ENCODE results near the gene PHYH.

PHYH gene

GRCh38 chr10:13322615-13323148 lies 22.8 kb upstream of the PHYH start:
- H3K4me3 ChIP-seq (ENCODE audit: low read depth in 1 of 2, low read length in 2 of 2): no peak overlapping the region
- H3K9ac ChIP-seq (ENCODE audit: low read depth in 1 of 2, low read length in 2 of 2): no peak overlapping the region
- no peaks in the 10 kb centered on the region for H3K4me1 ChIP-seq (ENCODE audit: control insufficient read depth in 1 of 2, insufficient read depth in 2 of 2, low read length in 2 of 2)
- H3K27me3 ChIP-seq (ENCODE audit: control insufficient read depth in 1 of 2, insufficient read depth in 2 of 2, low read length in 2 of 2): no peaks in the 10 kb centered on the region
- peaks cover 6 to 61% of the 10 kb centered on the region in 2 donors for H3K36me3 ChIP-seq (ENCODE audit: control insufficient read depth in 1 of 2, insufficient read depth in 2 of 2, low read length in 2 of 2)
- no peaks in the 10 kb centered on the region for H3K9me3 ChIP-seq (ENCODE audit: control insufficient read depth in 1 of 2, low read length in 2 of 2)
- H3K27ac ChIP-seq (ENCODE audit: low read depth, low read length): no peak overlapping the region

GRCh38 chr10:13321576-13321975 lies 21.7 kb upstream of the PHYH start:
- Histone ChIP-seq H3K27me3 (ENCODE audit: control insufficient read depth in 1 of 2, insufficient read depth in 2 of 2, low read length in 2 of 2) (no peaks in the 10 kb centered on the region), H3K9ac (ENCODE audit: low read depth in 1 of 2, low read length in 2 of 2) (no peak overlapping the region), H3K36me3 (ENCODE audit: control insufficient read depth in 1 of 2, insufficient read depth in 2 of 2, low read length in 2 of 2) (peaks cover 6 to 57% of the 10 kb centered on the region in 2 donors), H3K27ac (ENCODE audit: low read depth, low read length) (no peak overlapping the region), H3K9me3 (ENCODE audit: control insufficient read depth in 1 of 2, low read length in 2 of 2) (no peaks in the 10 kb centered on the region), H3K4me1 (ENCODE audit: control insufficient read depth in 1 of 2, insufficient read depth in 2 of 2, low read length in 2 of 2) (no peaks in the 10 kb centered on the region), H3K4me3 (ENCODE audit: low read depth in 1 of 2, low read length in 2 of 2) (no peak overlapping the region)

DNA sequence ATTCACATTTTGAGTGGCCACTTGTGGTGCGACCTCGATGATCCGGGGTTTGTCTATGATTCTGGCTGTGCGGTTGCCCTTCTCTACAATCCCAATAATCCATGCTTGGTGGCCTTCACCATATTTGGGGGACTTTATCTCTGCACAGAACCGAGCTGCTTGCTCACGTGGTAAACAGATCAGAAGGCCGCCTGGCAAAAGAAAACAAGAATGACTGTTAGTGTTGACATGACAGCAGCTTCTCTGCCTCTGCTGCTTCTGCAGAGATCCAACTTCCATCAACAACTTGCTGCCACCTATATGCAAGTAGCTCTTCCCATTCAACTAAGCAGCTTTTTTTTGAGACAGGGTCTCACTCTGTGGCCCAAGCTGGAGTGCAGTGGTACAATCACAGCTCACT lies 19.3 kb upstream of the PHYH start:
- Histone ChIP-seq H3K9me3 (ENCODE audit: control insufficient read depth in 1 of 2, low read length in 2 of 2) (no peaks in the 10 kb centered on the region), H3K27me3 (ENCODE audit: control insufficient read depth in 1 of 2, insufficient read depth in 2 of 2, low read length in 2 of 2) (no peaks in the 10 kb centered on the region), H3K27ac (ENCODE audit: low read depth, low read length) (no peak overlapping the region), H3K4me1 (ENCODE audit: control insufficient read depth in 1 of 2, insufficient read depth in 2 of 2, low read length in 2 of 2) (no peaks in the 10 kb centered on the region), H3K9ac (ENCODE audit: low read depth in 1 of 2, low read length in 2 of 2) (no peak overlapping the region), H3K36me3 (ENCODE audit: control insufficient read depth in 1 of 2, insufficient read depth in 2 of 2, low read length in 2 of 2) (peaks cover 6 to 38% of the 10 kb centered on the region in 2 donors), H3K4me3 (ENCODE audit: low read depth in 1 of 2, low read length in 2 of 2) (no peak overlapping the region)

- H3K27me3 ChIP-seq (ENCODE audit: control insufficient read depth in 1 of 2, insufficient read depth in 2 of 2, low read length in 2 of 2): no peaks in the 10 kb centered on the region
- no peak overlapping the region for H3K9ac ChIP-seq (ENCODE audit: low read depth in 1 of 2, low read length in 2 of 2)
- H3K4me3 ChIP-seq (ENCODE audit: low read depth in 1 of 2, low read length in 2 of 2): no peak overlapping the region
- no peaks in the 10 kb centered on the region for H3K4me1 ChIP-seq (ENCODE audit: control insufficient read depth in 1 of 2, insufficient read depth in 2 of 2, low read length in 2 of 2)
- no peak overlapping the region for H3K27ac ChIP-seq (ENCODE audit: low read depth, low read length)
- H3K9me3 ChIP-seq (ENCODE audit: control insufficient read depth in 1 of 2, low read length in 2 of 2): no peaks in the 10 kb centered on the region
- H3K36me3 ChIP-seq (ENCODE audit: control insufficient read depth in 1 of 2, insufficient read depth in 2 of 2, low read length in 2 of 2): peaks cover 6 to 27% of the 10 kb centered on the region in 2 donors
Observed at GRCh38 chr10:13317474-13317873, 17.6 kb upstream of the PHYH start.

DNA sequence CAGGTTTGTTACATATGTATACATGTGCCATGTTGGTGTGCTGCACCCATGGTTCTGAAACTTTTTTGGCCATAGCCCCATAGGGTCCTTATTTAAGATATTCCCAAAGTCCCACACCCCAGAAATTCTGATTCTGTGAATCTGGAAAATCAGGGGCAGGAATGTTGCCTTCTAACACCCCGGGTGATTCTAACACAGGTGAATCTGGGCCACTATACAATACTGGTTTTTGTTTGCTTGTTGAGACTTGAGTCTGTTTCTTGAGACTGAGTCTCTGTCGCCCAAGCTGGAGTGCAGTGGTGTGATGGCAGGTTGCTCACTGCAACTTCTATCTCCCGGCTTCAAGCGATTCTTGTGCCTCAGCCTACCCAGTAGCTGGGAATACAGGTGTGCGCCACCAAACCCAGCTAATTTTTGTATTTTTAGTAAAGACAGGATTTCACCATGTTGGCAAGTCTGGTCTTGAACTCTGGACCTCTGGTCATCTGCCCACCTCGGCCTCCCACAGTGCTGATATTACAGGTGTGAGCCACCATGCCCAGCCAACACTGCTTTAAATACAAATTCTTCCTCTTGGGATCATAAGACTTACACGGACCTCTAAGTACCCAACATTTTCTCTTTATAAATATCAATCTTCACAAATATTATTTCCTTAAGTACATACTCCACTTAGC lies 16.9 kb upstream of the PHYH start:
- Histone ChIP-seq H3K36me3 (ENCODE audit: control insufficient read depth in 1 of 2, insufficient read depth in 2 of 2, low read length in 2 of 2) (peaks cover 6 to 21% of the 10 kb centered on the region in 2 donors), H3K9ac (ENCODE audit: low read depth in 1 of 2, low read length in 2 of 2) (no peak overlapping the region), H3K9me3 (ENCODE audit: control insufficient read depth in 1 of 2, low read length in 2 of 2) (no peaks in the 10 kb centered on the region), H3K27me3 (ENCODE audit: control insufficient read depth in 1 of 2, insufficient read depth in 2 of 2, low read length in 2 of 2) (no peaks in the 10 kb centered on the region), H3K27ac (ENCODE audit: low read depth, low read length) (no peak overlapping the region), H3K4me3 (ENCODE audit: low read depth in 1 of 2, low read length in 2 of 2) (no peak overlapping the region), H3K4me1 (ENCODE audit: control insufficient read depth in 1 of 2, insufficient read depth in 2 of 2, low read length in 2 of 2) (no peaks in the 10 kb centered on the region)

DNA sequence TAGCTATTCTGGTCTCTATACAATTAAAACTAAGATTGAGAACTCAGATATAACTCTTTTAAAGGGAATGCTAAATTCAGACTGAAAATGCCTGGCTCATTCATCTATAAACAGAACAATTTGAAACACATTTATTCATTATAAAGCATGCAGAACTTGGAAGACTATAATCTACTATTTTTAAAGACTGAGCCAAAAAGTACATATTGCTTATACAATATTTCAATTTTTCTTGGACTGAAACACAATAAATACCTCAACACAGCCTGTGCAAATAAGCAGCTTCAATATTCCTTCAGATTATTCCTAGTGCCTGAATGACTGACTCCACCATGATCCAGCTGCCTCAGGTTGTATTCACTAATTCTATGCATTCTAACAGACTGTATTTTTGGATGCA lies 15.5 kb upstream of the PHYH start:
- Histone ChIP-seq H3K4me3 (ENCODE audit: low read depth in 1 of 2, low read length in 2 of 2) (no peak overlapping the region), H3K4me1 (ENCODE audit: control insufficient read depth in 1 of 2, insufficient read depth in 2 of 2, low read length in 2 of 2) (no peaks in the 10 kb centered on the region), H3K9ac (ENCODE audit: low read depth in 1 of 2, low read length in 2 of 2) (no peak overlapping the region), H3K9me3 (ENCODE audit: control insufficient read depth in 1 of 2, low read length in 2 of 2) (no peaks in the 10 kb centered on the region), H3K27me3 (ENCODE audit: control insufficient read depth in 1 of 2, insufficient read depth in 2 of 2, low read length in 2 of 2) (no peaks in the 10 kb centered on the region), H3K36me3 (ENCODE audit: control insufficient read depth in 1 of 2, insufficient read depth in 2 of 2, low read length in 2 of 2) (peaks cover 0 to 11% of the 10 kb centered on the region in 2 donors), H3K27ac (ENCODE audit: low read depth, low read length) (no peak overlapping the region)

DNA sequence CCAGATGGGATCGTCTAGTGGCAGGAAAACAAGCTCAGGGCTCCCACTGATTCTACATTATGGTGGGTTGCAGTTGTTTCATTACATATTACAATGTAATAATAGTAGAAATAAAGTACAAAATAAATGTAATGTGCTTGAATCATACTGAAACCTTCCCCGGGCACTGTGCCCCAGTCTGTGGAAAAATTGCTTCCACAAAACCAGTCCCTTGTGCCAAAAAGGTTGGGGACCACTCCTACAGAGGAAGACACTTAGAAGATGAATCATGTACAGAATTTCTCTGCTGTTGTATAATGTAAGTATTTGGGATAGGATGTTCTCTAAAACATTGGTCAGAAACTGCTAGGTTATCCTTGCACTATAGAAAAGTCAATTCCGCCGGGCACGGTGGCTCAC lies 11.3 kb upstream of the PHYH start:
- Histone ChIP-seq H3K27me3 (ENCODE audit: control insufficient read depth in 1 of 2, insufficient read depth in 2 of 2, low read length in 2 of 2) (no peaks in the 10 kb centered on the region), H3K27ac (ENCODE audit: low read depth, low read length) (no peak overlapping the region), H3K4me3 (ENCODE audit: low read depth in 1 of 2, low read length in 2 of 2) (no peak overlapping the region), H3K36me3 (ENCODE audit: control insufficient read depth in 1 of 2, insufficient read depth in 2 of 2, low read length in 2 of 2) (no peaks in the 10 kb centered on the region), H3K9ac (ENCODE audit: low read depth in 1 of 2, low read length in 2 of 2) (no peak overlapping the region), H3K4me1 (ENCODE audit: control insufficient read depth in 1 of 2, insufficient read depth in 2 of 2, low read length in 2 of 2) (no peaks in the 10 kb centered on the region), H3K9me3 (ENCODE audit: control insufficient read depth in 1 of 2, low read length in 2 of 2) (no peaks in the 10 kb centered on the region)

- Histone ChIP-seq H3K9me3 (ENCODE audit: control insufficient read depth in 1 of 2, low read length in 2 of 2) (no peaks in the 10 kb centered on the region), H3K27me3 (ENCODE audit: control insufficient read depth in 1 of 2, insufficient read depth in 2 of 2, low read length in 2 of 2) (no peaks in the 10 kb centered on the region), H3K4me3 (ENCODE audit: low read depth in 1 of 2, low read length in 2 of 2) (no peak overlapping the region), H3K9ac (ENCODE audit: low read depth in 1 of 2, low read length in 2 of 2) (no peak overlapping the region), H3K27ac (ENCODE audit: low read depth, low read length) (no peak overlapping the region), H3K4me1 (ENCODE audit: control insufficient read depth in 1 of 2, insufficient read depth in 2 of 2, low read length in 2 of 2) (no peaks in the 10 kb centered on the region), H3K36me3 (ENCODE audit: control insufficient read depth in 1 of 2, insufficient read depth in 2 of 2, low read length in 2 of 2) (no peaks in the 10 kb centered on the region)
Observed at GRCh38 chr10:13310518-13311176, 10.8 kb upstream of the PHYH start.

DNA sequence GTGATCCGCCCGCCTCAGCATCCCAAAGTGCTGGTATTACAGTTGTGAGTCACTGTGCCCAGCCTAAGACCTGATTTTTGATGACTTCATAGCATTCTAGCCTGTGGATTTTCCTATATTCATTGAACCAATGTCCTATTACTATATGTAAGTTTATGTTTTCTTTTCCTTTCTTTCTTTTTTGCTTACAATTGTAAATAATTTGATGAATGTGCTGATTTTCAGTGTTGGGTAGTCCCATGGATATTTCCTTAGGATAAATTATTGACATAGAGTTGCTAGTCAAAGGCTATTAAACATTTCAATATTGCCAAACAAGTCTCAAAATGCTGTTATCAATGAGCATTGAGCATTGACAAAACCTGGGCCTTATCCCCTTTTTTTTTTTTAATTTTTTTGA lies 9.9 kb upstream of the PHYH start:
- H3K36me3 ChIP-seq (ENCODE audit: control insufficient read depth in 1 of 2, insufficient read depth in 2 of 2, low read length in 2 of 2): no peaks in the 10 kb centered on the region
- H3K27ac ChIP-seq (ENCODE audit: low read depth, low read length): no peak overlapping the region
- no peak overlapping the region for H3K4me3 ChIP-seq (ENCODE audit: low read depth in 1 of 2, low read length in 2 of 2)
- no peaks in the 10 kb centered on the region for H3K9me3 ChIP-seq (ENCODE audit: control insufficient read depth in 1 of 2, low read length in 2 of 2)
- H3K4me1 ChIP-seq (ENCODE audit: control insufficient read depth in 1 of 2, insufficient read depth in 2 of 2, low read length in 2 of 2): no peaks in the 10 kb centered on the region
- no peaks in the 10 kb centered on the region for H3K27me3 ChIP-seq (ENCODE audit: control insufficient read depth in 1 of 2, insufficient read depth in 2 of 2, low read length in 2 of 2)
- H3K9ac ChIP-seq (ENCODE audit: low read depth in 1 of 2, low read length in 2 of 2): no peak overlapping the region

- Histone ChIP-seq H3K9ac (ENCODE audit: low read depth in 1 of 2, low read length in 2 of 2) (no peak overlapping the region), H3K4me1 (ENCODE audit: control insufficient read depth in 1 of 2, insufficient read depth in 2 of 2, low read length in 2 of 2) (no peaks in the 10 kb centered on the region), H3K36me3 (ENCODE audit: control insufficient read depth in 1 of 2, insufficient read depth in 2 of 2, low read length in 2 of 2) (no peaks in the 10 kb centered on the region), H3K27ac (ENCODE audit: low read depth, low read length) (no peak overlapping the region), H3K4me3 (ENCODE audit: low read depth in 1 of 2, low read length in 2 of 2) (no peak overlapping the region), H3K9me3 (ENCODE audit: control insufficient read depth in 1 of 2, low read length in 2 of 2) (no peaks in the 10 kb centered on the region), H3K27me3 (ENCODE audit: control insufficient read depth in 1 of 2, insufficient read depth in 2 of 2, low read length in 2 of 2) (no peaks in the 10 kb centered on the region)
Observed at GRCh38 chr10:13308096-13308495, 8.2 kb upstream of the PHYH start.

Measured in duodenal mucosa (tissue), 2 donors.